ENCODE results near the gene PLXNA4.

DNA sequence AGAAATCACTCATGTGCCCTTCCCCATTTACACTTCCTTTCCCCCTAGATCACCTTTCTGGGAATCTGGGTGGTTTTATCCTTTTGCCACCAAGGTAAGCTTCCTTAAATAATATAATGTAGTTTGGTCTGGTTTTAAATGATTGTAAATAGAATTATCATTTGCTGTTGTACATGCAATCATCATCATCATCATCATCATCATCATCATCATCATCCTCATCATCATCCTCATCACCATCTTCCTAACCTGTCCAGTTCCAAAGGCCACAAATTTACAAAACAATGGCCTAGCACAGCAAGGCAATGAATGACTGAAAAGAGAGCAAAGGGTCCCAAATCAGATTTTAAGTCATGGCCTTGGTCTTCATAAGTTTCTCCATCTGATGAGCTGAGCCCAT, 329.7 kb downstream of the PLXNA4 start:
- TF ChIP-seq POLR2AphosphoS5 (IDR thresholded peaks at IDR 0.05; ENCODE audit: low read depth) (no peak), CTCF (conservative IDR thresholded peaks at IDR 0.05; ENCODE audit: low read depth in 2 of 2) (no peak)

Measured in GM23338 (cell line).